Activated CD8-positive, alpha-beta memory T cell treated with anti-CD3 and anti-CD28 coated beads, Interleukin-2, amount 10 ng/mL, durations not matched to agents 7 days and 5 days (primary cell): Measurements from ENCODE around the gene JSRP1. TPM values are rescaled to one million over a fixed set of nuclear protein-coding genes. Genes with fewer than 3 reads are reported as not detected.

Source experiments
- ATAC-seq: fragments of 150-1000 bp; cut with Tn5 transposase; one replicate; pipeline ENCODE4 v1.10.0; 2021; ENCODE audit warnings: moderate library complexity
- CTCF ChIA-PET: fragments of 350-600 bp; sonication (Branson Sonifier 250); formaldehyde crosslinking; loops from one replicate; lab custom pipeline; 2021; ENCODE audit warnings: antibody characterized with exemption; lab: Charles Lee
- DNase-seq: peaks from one replicate; pipeline ENCODE4 v3.0.0-alpha.2; 2020
- H3K27ac Mint-ChIP-seq: one replicate; pipeline ENCODE4 v1.8.0; 2021; ENCODE audit warnings: mild to moderate bottlenecking, mixed read lengths
- H3K27me3 Mint-ChIP-seq: one replicate; pipeline ENCODE4 v1.8.0; 2021; ENCODE audit warnings: mixed read lengths
- H3K36me3 Mint-ChIP-seq: one replicate; pipeline ENCODE4 v1.8.0; 2021; ENCODE audit warnings: mild to moderate bottlenecking, mixed read lengths
- H3K4me1 Mint-ChIP-seq: one replicate; pipeline ENCODE4 v1.8.0; 2021; ENCODE audit warnings: mixed read lengths
- H3K4me3 Mint-ChIP-seq: one replicate; pipeline ENCODE4 v1.8.0; 2021; ENCODE audit warnings: mild to moderate bottlenecking, moderate library complexity, mixed read lengths
- H3K9me3 Mint-ChIP-seq: one replicate; pipeline ENCODE4 v1.8.0; 2022; ENCODE audit warnings: low read depth, mixed read lengths
- total RNA-seq, 2 experiments: library from RNA; stranded (reverse); gene quantifications; one replicate each; pipeline ENCODE4 v1.2.3, GENCODE V29; 2021

The JSRP1 gene
- total RNA-seq, 2 experiments from 2014 or later: 1.0 TPM; not detected in 1

DNA sequence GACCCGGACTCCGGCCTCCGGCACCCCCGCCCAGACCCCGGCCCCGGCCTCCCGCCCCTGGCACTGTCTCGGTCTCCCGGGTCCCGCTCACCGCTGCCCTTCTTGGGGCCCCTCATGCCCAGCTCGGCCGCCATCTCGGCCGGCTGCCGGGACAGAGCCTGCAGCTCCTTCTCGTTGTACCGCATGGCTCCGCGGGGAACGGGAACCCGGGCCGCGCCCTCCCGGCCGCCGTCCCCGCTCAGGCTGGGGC, 20.2 kb downstream of the JSRP1 start:
- no peaks in the 10 kb centered on the region for H3K27me3 Mint-ChIP-seq
- CTCF ChIA-PET: interaction anchor here (0.7 to 2.2 kb wide), 18 partner anchors 18 to 375 kb away, joined by 3 to 19 read pairs (median 4); partner anchors contain the start of genes AP3D1, LSM7 and SPPL2B
- DNase-seq (no peak), ATAC-seq (no peak)
- no peaks in the 10 kb centered on the region for H3K9me3 Mint-ChIP-seq
- peak overlapping the region; percentile 96 for H3K27ac Mint-ChIP-seq
- peaks cover 55% of the 10 kb centered on the region for H3K4me1 Mint-ChIP-seq
- peaks cover 39% of the 10 kb centered on the region for H3K36me3 Mint-ChIP-seq
- peak overlapping the region; percentile 93 for H3K4me3 Mint-ChIP-seq

DNA sequence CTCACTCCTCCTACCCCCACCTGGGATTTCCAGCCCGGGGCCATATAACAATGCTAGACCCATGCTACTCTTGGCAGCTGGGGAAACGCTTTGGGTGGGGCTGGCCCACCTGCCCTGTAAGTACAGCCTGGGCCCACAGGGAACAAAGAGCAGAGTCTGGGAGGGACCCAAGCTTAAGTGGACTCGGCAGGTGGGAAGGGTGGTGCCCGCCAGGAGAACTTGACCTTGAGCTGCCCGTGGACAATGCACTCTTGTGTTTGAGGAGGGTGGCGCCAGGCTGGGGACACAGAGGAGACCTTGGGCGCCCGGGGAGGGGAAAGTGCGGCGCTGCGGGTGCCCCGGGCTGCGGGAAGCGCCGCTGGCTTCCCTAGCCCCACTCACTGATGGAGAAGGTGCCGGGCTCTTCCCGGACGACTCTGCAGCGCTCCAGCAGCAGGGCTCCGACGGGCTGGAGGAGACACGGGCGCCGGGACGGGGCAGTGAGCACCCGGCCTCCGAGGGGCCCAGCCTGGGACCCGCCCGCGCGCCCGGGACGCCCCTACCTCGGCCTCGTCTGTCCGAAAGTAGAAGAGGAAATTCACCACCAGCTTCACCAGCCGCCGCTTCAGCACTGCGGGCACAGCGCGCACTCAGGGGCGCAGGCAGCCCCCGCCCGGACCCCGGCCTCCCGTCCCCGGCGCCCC, 20.7 kb downstream of the JSRP1 start:
- H3K4me3 Mint-ChIP-seq: peak overlapping the region; percentile 93

DNA sequence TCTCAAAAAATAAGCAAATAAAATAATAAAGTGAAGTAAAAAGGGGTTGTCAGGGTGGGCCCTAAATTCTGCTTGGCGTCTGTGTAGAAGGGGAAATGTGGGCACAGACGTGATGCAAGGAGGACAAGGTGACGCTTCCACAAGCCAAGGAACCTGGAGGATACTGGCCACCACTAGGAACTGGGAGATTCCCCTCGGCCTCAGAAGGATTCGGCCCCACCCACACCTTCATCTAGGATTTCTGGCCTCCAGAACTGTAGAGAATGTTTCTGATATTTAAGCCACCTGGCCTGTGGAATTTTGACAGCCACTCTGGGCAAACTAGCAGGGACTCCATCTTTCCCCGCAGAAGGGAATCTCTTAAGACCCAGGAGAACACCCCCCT, 21.2 kb downstream of the JSRP1 start:
- CTCF ChIA-PET: interaction anchor here (0.8 to 2.2 kb wide), 11 partner anchors 19 to 159 kb away, joined by 3 to 19 read pairs (median 7); partner anchors contain the start of gene AP3D1
- DNase-seq (no peak), ATAC-seq (no peak)
- peaks cover 33% of the 10 kb centered on the region for H3K36me3 Mint-ChIP-seq
- peak overlapping the region; percentile 87 for H3K27ac Mint-ChIP-seq
- H3K27me3 Mint-ChIP-seq: no peaks in the 10 kb centered on the region
- H3K9me3 Mint-ChIP-seq: no peaks in the 10 kb centered on the region
- H3K4me3 Mint-ChIP-seq: peak overlapping the region; percentile 93
- H3K4me1 Mint-ChIP-seq: peaks cover 46% of the 10 kb centered on the region

More for the DNA sequence above, 20.7 kb downstream of the JSRP1 start:
- ATAC-seq (peak; percentile 5), DNase-seq (no peak)
- CTCF ChIA-PET: interaction anchor here (0.7 to 2.2 kb wide), 19 partner anchors 18 to 376 kb away, joined by 3 to 19 read pairs (median 4); partner anchors contain the start of genes AP3D1, LSM7 and SPPL2B
- H3K36me3 Mint-ChIP-seq: peaks cover 35% of the 10 kb centered on the region
- no peaks in the 10 kb centered on the region for H3K27me3 Mint-ChIP-seq
- H3K9me3 Mint-ChIP-seq: no peaks in the 10 kb centered on the region
- H3K4me1 Mint-ChIP-seq: peaks cover 50% of the 10 kb centered on the region
- peak overlapping the region; percentile 87 for H3K27ac Mint-ChIP-seq

DNA sequence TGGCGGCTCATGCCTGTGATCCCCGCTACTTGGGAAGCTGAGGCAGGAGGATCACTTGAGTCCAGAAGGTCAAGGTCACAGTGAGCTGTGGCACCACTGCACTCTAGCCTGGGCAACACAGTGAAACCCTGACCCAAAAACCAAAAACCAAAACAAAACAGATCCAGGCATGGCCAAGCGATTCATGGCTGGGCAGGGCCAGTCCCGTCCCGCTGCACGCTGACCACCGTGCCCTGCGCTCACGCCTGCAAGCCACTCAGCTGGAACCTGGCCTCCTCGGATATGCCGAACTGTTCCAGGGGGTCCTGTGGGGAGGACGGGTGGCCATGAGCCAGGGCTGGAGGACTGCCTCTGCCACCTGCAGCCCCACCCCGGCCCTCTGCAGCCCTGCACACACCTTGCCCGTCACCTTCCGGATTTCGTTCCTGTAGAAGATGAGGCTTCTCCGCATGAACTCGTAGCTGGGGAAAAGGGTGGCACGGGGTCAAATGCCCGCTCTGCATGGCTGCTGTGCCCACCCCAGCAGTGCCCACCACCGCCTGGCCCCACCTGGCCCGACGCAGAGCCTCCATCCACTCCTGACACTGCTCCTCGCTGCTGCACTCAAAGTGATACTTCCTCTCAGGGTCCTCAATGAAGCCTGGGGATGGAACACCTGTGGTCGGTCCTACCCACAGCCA, 22.5 kb downstream of the JSRP1 start:
- Mint-ChIP-seq H3K36me3 (peaks cover 34% of the 10 kb centered on the region), H3K4me1 (peaks cover 36% of the 10 kb centered on the region), H3K27me3 (no peaks in the 10 kb centered on the region), H3K9me3 (no peaks in the 10 kb centered on the region), H3K4me3 (peak overlapping the region; percentile 13), H3K27ac (peak overlapping the region; percentile 67)
- CTCF ChIA-PET: interaction anchor here (0.6 to 2.2 kb wide), 3 partner anchors 28 to 87 kb away, joined by 5 to 19 read pairs (median 5); no protein-coding TSS in a partner anchor
- ATAC-seq (no peak), DNase-seq (no peak)

DNA sequence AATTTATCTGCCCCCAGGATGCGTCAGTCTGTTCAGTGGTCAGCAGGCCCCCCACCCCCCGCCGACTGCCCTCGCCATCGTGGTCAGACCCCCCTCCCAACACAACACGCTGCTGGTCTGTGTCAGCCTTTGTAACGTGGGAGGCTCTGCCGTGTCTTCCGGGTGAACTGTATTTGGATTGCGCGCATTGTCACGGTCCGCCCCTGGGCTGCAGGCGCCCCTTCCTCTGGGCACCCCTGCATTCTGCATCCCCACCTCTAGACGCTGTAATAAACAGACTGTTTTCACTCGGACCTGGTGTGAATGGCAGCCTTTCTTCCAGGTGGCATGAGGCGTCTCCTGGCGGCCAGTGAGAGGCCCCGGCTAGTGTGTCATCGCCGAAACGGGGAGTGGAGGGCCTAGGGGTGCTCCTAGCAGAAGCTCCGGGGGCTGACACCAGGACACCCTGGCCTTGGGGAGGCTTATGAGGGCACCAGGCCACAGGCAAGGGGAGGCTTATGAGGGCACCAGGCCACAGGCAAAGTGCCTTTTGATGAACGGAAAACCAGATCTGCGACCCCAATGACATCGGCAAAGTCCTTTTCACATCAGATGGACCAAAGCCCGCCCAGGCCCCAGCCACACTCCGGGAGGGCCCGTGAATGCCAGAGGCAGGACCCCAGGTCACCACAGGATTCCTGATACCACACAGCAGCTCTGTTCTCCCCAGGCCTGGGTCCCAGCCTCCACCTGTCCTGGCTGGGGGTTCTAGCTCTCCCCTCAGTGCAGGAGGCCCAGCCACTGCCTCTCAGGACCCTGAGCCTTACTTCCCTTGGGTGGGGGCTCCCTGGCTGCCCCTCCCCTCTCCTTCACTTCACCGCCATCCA, 23.7 kb downstream of the JSRP1 start:
- Mint-ChIP-seq H3K9me3 (no peaks in the 10 kb centered on the region), H3K27me3 (no peaks in the 10 kb centered on the region), H3K4me1 (peaks cover 24% of the 10 kb centered on the region), H3K27ac (peak overlapping the region; percentile 28), H3K36me3 (peaks cover 26% of the 10 kb centered on the region), H3K4me3 (no peak overlapping the region)
- CTCF ChIA-PET: interaction anchor here (1.1 to 1.4 kb wide), 3 partner anchors 29 to 158 kb away, joined by 3 to 5 read pairs (median 4); no protein-coding TSS in a partner anchor
- ATAC-seq (no peak), DNase-seq (no peak)

DNA sequence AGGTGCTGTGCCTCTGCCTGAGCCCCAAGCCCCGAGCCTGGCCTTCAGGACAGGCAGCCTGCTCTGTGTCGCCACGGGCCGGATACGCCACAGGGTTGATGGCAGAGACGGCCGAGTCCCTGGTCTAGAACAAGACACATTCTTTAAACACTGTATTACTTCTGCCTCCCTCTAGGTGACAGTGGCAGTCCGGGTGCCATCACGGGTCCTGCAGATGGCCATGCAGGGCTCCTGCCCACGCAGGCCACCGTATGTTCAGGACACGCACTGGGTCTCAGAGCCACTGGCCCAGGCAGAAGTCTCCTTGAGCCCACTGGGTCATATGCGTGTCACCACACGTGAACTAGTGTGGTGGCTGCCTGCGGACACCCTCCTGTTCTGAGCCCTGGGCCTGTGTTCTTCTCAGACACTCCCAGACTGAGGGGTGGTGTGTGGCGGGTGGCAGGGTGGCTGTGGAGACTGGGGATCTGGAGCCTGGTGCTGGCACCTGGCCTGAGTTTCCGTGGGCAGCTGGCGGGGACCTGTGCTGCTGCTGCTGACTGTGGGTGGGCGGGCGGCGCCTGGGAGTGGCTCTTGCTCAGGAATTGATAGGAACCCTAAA, 24.5 kb downstream of the JSRP1 start:
- H3K9me3 Mint-ChIP-seq: no peaks in the 10 kb centered on the region
- peaks cover 25% of the 10 kb centered on the region for H3K36me3 Mint-ChIP-seq
- DNase-seq (no peak), ATAC-seq (no peak)
- CTCF ChIA-PET: interaction anchor here (1.1 to 1.2 kb wide), 2 partner anchors 76 to 159 kb away, joined by 3 to 4 read pairs; no protein-coding TSS in a partner anchor
- no peaks in the 10 kb centered on the region for H3K27me3 Mint-ChIP-seq
- H3K4me3 Mint-ChIP-seq: no peak overlapping the region
- peaks cover 23% of the 10 kb centered on the region for H3K4me1 Mint-ChIP-seq
- no peak overlapping the region for H3K27ac Mint-ChIP-seq

DNA sequence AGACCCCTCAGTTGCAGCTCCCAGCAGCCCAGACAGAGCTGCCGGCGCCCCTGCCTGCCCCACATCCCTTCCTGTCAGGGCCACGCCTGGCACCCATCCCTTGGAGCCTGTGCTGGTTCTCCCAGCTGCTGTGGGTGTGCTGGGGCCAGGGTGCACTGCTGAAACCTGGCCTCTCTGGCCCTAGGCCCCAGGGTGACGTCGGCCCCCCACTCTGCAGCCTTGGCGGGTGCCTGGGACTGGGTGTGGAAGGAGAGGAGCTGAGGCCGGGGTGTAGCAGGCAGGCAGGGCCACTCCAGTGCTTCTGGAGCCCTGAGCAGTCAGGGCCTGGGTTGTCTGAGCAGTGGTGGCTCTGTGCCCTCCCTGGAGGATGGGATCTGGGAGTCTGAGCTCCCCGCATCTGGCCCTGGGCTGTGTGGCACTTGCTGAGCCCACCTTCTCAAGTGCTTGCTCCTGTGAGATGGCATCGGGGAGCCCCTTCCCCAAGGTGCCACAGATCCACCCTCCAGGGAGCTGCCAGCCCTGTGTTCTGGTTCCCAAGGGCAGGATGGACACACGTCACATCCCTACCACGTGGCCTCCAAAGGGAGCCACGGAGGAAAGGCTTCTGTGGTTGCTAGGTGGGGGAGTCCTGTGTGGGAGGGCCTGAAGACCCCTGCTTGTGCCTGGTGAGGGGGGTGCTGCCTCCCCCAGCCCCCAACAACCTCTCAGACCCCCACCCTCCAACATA, 25.2 kb downstream of the JSRP1 start:
- DNase-seq: no peak
- no peak overlapping the region for H3K27ac Mint-ChIP-seq
- peaks cover 21% of the 10 kb centered on the region for H3K4me1 Mint-ChIP-seq
- H3K27me3 Mint-ChIP-seq: no peaks in the 10 kb centered on the region
- peaks cover 23% of the 10 kb centered on the region for H3K36me3 Mint-ChIP-seq
- H3K4me3 Mint-ChIP-seq: no peak overlapping the region
- H3K9me3 Mint-ChIP-seq: no peaks in the 10 kb centered on the region
- CTCF ChIA-PET: interaction anchor here (1.1 kb wide), 1 partner anchor 75 kb away, joined by 4 read pairs; no protein-coding TSS in a partner anchor
- no peak for ATAC-seq

DNA sequence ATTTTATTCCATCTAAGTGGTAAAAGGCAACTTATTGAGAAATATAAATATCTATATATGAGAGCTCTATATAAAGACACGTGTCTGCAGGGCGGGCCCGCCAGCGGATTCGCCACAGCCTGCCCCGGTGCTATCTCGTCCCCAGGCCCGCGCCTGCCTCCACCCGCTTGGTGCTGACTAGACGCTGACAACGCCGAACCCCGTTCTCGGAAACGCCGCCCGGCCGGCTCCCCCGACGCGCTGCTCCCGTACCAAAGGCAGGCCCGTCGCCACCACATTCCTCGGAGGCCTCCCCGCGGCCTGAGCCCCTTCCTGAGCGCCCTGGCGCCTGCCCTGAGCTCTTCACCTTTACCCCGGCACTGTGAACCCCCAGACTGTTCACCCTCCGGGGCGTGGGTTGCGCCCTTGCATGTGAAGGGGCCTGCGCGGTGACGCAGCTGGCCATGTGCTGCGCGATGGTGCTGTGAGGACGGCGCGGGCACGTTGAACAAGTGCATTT, 26.1 kb downstream of the JSRP1 start:
- H3K27ac Mint-ChIP-seq: no peak overlapping the region
- DNase-seq (no peak), ATAC-seq (no peak)
- H3K4me3 Mint-ChIP-seq: no peak overlapping the region
- H3K27me3 Mint-ChIP-seq: no peaks in the 10 kb centered on the region
- CTCF ChIA-PET: interaction anchor here (1.2 kb wide), 1 partner anchor 9 kb away, joined by 3 read pairs; no protein-coding TSS in a partner anchor
- peaks cover 25% of the 10 kb centered on the region for H3K36me3 Mint-ChIP-seq
- H3K9me3 Mint-ChIP-seq: no peaks in the 10 kb centered on the region
- H3K4me1 Mint-ChIP-seq: peaks cover 18% of the 10 kb centered on the region

DNA sequence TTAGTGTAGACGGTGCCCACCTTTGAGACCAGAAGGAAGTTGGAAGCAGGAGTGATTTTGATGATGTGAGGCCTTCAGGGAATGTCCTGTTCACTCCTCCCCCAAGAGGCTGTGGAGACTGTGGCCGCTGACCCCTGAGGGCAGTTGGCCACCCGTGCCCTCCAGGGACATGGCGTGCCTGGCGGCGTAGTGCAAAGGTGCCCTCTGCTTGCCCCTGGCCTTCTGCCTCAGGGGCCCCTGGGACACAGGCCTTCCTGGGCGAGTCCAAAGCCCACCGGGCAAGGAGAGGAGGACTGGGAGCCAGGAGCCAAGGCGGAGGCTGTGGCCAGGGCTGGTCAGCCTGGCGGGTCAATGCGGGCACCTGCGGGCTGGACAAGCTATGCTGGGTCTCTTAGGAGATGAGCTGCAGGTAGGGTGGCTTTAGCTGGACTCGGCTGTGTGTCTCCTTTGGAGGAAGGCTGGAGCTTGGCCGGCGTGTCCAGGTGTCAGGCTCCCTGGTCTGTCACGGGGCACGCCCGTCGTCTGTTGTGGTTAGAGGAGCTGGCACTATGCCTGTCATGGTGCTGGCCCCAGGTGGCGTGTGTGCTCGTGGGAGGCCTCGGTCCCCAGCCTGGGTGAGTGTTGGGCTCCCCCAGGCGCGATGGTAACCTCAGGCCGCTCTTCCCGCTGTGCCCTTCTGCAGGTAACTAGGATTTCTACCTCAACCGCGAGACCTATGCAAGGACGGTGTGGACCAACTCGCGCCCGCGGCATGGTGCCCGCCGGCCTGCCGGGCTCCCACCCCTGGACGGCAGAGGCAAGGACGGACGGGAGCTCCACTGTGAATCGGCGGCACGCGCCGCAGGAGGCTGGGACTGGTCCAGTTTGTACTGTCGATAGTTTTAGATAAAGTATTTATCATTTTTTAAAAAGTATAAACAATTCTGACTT, 26.8 kb downstream of the JSRP1 start:
- CTCF ChIA-PET: interaction anchor here (1.2 kb wide), 1 partner anchor 10 kb away, joined by 3 read pairs; no protein-coding TSS in a partner anchor
- no peak for DNase-seq
- Mint-ChIP-seq H3K4me3 (no peak overlapping the region), H3K36me3 (peaks cover 30% of the 10 kb centered on the region), H3K27ac (no peak overlapping the region), H3K27me3 (no peaks in the 10 kb centered on the region), H3K9me3 (no peaks in the 10 kb centered on the region), H3K4me1 (peaks cover 18% of the 10 kb centered on the region)
- no peak for ATAC-seq

DNA sequence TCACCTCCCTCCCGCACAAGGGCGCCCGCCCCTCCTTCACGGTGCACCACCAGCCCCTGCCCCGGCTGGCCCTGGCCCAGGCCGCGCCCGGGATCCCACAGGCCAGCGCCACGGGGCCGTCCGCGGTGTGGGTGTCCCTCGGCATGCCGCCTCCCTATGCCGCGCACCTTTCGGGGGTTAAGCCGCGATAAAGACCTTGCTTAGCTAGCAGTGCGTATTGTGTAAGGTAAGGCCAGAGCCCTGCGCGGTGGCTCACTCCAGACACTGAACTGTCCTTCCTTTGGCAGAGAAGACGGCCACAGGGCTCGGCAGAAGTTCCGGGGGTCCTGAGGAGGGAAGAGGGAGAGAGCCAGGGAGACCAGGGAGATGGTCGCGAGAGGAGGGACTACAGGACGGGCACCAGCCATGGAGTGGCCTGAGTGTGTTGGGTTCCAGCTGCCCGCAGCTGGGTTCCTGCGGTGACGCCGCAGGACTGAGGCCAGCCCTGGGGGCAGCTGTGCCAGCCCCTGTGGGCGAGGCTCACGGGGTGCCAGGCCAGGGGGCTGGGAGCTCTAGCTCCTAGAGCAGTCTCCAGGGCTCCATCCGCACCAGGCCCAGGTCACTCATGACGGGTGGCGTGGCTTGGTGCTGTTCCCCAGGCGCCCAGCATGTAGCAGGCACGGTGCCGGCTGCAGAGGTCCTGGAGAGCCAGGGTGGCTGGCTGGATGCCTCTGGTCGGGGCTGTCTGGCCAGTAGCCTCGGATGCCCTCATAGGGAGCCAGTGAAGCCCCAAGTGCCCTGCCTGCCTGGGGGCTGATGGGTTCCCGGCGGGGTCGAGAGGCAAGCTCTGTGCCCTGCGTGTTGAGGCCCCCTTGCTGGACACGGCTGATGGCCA, 27.8 kb downstream of the JSRP1 start:
- H3K27ac Mint-ChIP-seq: no peak overlapping the region
- H3K4me3 Mint-ChIP-seq: no peak overlapping the region
- H3K9me3 Mint-ChIP-seq: no peaks in the 10 kb centered on the region
- H3K27me3 Mint-ChIP-seq: no peaks in the 10 kb centered on the region
- no peak for ATAC-seq
- DNase-seq: no peak
- peaks cover 16% of the 10 kb centered on the region for H3K4me1 Mint-ChIP-seq
- peaks cover 32% of the 10 kb centered on the region for H3K36me3 Mint-ChIP-seq
- CTCF ChIA-PET: interaction anchor here (1.2 kb wide), 1 partner anchor 11 kb away, joined by 3 read pairs; no protein-coding TSS in a partner anchor
